CD4-positive, alpha-beta T cell treated with Interleukin-17A for 1 hour (primary cell): ENCODE results near the gene CD302.
"Not testable (repeated sequence)": the region's sequence is repeated elsewhere in the genome, so short reads cannot be mapped to it uniquely, and the experiment has no call there.

Experiments
- DNase-seq: peaks from one replicate; pipeline ENCODE4 v3.0.0-alpha.2; 2020

CD302 gene

DNA sequence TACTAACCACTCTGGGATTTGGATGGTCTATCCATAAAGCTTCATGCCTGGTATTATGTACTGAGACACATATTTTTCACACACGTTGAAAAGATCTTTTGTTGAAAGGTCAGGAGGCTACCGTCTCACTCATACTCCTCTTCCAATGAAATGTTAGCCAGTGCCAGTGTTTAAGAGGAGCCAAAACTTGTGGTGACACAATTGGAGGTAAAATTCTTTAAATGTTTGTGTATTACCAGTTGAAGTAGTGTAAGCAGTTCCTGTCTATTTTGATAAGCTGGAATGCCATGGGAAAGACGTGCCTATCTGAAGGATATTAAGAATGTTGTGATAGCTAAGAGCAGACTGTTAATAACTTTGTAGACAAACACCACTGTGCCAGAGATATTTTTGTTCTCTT is 53.6 kb downstream of the CD302 start:
- no peak for DNase-seq

GRCh38 chr2:159742846-159743245 is 55.2 kb downstream of the CD302 start:
- DNase-seq, result no peak

DNA sequence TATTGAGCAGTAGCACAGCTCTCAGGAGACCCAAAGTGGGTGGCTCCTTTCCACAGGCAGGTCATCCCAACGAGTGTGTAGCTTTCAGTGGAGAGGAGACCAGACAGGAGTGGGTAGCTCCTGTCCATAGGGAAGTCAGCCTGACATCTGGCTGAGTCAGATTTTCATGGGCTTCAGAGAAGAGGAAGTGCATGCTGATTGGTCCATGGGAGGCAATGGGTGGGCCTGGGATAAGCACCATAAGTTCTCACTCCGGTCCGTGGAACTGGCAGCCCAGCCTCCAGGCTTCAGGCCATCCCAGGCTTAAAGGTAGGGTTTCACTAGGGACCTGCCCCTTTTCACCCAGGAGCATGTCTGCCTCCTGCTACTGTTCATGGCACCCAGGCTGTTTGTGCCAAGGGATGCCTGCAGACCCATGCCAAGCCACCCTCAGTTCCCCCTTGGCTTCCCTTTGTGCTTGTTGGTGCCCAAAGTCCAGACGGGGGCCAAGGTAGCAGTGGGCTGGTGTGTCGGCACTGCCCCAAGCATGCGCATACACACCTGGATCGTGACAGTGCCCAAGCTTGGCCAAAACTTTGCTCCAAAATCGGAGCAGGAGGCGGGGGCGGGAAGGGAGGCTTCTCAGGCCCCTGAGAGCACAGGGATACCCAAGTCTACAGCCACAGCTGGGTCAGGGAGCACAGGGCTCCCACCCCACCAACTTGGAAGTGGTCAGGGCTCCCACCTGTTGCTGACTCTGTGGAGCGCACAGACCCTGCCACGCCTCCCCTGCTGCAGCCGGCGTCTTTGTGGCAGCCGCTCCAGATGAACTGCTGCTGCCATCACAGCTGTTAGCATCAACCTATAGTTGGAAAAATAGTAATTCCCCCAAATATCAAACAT is 59.3 kb downstream of the CD302 start:
- DNase-seq, result no peak

GRCh38 chr2:159737917-159738296 is 60.1 kb downstream of the CD302 start:
- no peak for DNase-seq

GRCh38 chr2:159737292-159737916 is 60.6 kb downstream of the CD302 start:
- no peak for DNase-seq

DNA sequence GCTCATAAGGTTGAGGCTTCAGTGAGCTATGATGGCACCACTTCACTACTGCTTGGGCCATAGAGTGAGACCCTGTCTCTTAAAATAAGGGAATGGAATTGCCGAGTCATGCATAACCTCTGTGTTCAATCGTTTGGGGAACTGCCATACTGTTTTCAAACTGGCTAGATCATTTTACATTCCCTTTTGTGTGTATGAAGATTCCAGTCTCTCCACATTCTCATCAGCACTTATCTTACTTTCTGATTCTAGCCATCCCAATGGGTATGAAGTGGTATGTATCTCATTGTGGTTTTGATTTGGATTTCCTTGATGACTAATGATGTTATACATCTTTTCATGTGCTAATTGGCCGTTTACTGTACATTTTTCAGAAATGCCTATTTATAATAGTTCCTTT is 62.0 kb downstream of the CD302 start:
- DNase-seq, result no peak

DNA sequence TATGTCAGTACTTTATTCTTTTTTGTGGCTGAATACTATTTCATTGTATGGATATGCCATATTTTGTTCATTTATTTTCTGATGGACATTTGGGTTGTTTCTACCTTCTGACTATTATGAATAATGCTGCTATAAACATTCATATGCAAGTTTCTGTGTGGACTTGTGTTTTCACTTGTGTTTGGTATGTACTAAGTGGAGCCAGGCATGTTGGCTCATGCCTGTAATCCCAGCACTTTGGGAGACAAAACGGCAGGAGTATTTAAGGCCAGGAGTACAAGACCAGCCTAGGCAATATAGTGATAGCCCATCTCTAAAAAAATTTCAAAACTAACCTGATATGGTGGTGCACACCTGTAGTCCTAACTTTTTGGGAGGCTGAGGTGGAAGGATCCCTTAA is 62.4 kb downstream of the CD302 start:
- no peak for DNase-seq

- DNase-seq, result no peak
These were observed 69.4 kb downstream of the CD302 start for GRCh38 chr2:159728629-159729028.

DNA sequence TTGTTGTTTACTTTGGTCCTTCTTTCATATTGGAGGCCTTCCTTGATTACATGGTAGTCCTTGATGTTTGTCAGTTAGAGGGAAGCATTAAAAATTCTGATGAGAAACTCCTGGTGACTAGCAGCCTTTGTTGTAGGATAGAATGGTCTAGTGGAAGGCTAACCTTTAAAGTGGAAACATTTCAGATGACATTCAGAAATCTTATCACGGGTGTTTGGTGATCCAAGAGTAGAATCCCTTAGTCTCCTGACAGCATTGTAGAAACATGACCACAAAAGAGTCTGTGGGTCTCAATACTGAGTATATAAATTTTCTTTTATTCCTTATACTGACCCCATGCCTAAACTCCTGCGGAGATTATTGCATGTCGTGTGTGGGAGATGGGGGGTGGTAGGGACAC is 72.3 kb downstream of the CD302 start:
- DNase-seq, result no peak

DNA sequence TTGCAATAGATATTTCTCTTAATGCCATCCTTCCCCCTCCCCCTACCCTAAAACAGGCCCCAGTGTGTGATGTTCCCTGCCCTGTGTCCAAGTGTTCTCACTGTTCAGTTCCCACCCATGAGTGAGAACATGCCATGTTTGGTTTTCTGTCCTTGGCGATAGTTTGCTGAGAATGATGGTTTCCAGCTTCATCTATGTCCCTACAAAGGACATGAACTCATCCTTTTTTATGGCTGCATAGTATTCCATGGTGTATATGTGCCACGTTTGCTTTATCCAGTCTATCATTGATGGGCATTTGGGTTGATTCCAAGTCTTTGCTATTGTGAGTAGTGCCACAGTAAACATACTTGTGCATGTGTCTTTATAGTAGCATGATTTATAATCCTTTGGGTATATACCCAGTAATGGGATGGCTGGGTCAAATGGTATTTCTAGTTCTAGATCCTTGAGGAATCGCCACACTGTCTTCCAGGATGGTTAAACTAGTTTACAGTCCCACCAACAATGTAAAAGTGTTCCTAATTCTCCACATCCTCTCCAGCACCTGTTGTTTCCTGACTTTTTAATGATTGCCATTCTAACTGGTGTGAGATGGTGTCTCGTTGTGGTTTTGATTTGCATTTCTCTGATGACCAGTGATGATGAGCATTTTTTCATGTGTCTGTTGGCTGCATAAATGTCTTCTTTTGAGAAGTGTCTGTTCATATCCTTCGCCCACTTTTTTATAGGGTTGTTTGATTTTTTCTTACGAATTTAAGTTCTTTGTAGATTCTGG is 73.0 kb downstream of the CD302 start:
- DNase-seq, result not testable (repeated sequence)

DNA sequence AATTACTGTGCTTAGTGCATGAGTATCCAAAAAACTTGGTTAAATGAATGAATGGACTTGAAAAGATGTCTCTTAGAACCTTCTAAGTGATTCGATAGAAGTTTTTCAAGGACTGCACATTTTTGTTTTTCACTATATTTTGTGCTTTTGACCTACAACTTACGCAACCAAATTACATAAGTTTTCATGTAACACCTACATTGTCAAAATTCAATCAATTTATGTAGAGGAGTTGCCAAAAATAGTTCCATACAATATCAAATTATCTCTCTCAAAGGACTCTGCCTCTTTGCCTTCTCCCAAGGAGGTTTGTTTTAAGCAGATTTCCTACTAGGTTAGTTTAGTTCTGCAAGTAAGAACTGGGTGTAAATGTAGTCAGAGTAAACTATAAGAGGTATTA is 75.4 kb downstream of the CD302 start:
- DNase-seq, result no peak

DNA sequence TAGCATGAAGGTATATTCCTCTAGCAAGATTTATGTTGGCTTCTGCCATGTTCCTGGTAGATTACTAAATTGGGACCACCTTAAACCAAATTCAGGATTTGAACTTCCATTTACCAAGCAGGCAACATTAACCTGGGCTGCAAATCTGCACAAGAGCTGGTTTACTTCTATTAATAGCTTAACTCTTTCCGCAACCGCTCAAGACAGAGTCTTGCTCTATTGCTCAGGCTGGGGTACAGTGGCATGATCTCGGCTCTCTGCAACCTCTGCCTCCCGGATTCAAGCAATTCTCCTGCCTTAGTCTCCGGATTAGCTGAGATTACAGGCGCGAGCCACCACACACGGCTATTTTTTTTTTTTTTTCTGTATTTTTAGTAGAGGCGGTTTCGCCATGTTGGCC is 77.3 kb downstream of the CD302 start:
- no peak for DNase-seq
